A673 (cell line): ENCODE data around the gene KRTAP5-10. TPM values are rescaled to one million over a fixed set of nuclear protein-coding genes. Genes with fewer than 3 reads are reported as not detected.
"Not testable (repeated sequence)": the region's sequence is repeated elsewhere in the genome, so short reads cannot be mapped to it uniquely, and the experiment has no call there.

Experiments
- BruUV-seq: library from RNA; stranded (reverse); fragments of 400-500 nt; replicated peaks from 2 replicates; lab custom pipeline; 2021; lab: Mats Ljungman, UMichigan
- CTCF ChIA-PET: fragments of 300-600 bp; sonication (Branson Sonifier 250); formaldehyde crosslinking; loops from one replicate; lab custom pipeline; 2022; ENCODE audit warnings: antibody characterized with exemption; lab: Charles Lee
- POLR2A ChIA-PET: fragments of 300-600 bp; sonication (Branson Sonifier 250); formaldehyde crosslinking; loops from one replicate; lab custom pipeline; 2022; ENCODE audit warnings: antibody characterized with exemption; ENCODE audit not compliant: low non-redundant PET; lab: Charles Lee
- DNase-seq: peaks from one replicate; pipeline ENCODE4 v3.0.0-alpha.2; 2015; ENCODE audit warnings: low spot score
- H3K27ac ChIP-seq: fragments of 200-600 bp; sonication (generic); 2 replicates; pipeline ENCODE4 v1.5.1; 2016; ENCODE audit warnings: mixed run types, low read depth, mild to moderate bottlenecking, mixed read lengths, antibody characterized with exemption, low read length; ENCODE audit not compliant: poor library complexity, severe bottlenecking
- H3K27me3 ChIP-seq: fragments of 200-600 bp; sonication (generic); replicated peaks from 2 replicates; pipeline ENCODE4 v1.6.1; 2017; ENCODE audit warnings: mixed run types, low read depth, mild to moderate bottlenecking, mixed read lengths, antibody characterized with exemption, low read length; ENCODE audit not compliant: insufficient read depth, poor library complexity
- H3K36me3 ChIP-seq: fragments of 200-600 bp; sonication (generic); 2 replicates; pipeline ENCODE4 v1.6.1; 2016; ENCODE audit warnings: mixed run types, mild to moderate bottlenecking, mixed read lengths, antibody characterized with exemption, low read length; ENCODE audit not compliant: insufficient read depth, poor library complexity, severe bottlenecking
- H3K4me1 ChIP-seq: fragments of 200-600 bp; sonication (generic); 2 replicates; pipeline ENCODE4 v1.6.1; 2017; ENCODE audit warnings: mixed run types, mild to moderate bottlenecking, mixed read lengths, antibody characterized with exemption, low read length; ENCODE audit not compliant: insufficient read depth, poor library complexity, severe bottlenecking
- H3K4me3 ChIP-seq: fragments of 200-600 bp; sonication (generic); 2 replicates; pipeline ENCODE4 v1.5.1; 2016; ENCODE audit warnings: low read depth, mixed run types, mild to moderate bottlenecking, mixed read lengths, low read length; ENCODE audit not compliant: poor library complexity, severe bottlenecking
- H3K9me3 ChIP-seq: fragments of 200-600 bp; sonication (generic); 2 replicates; pipeline ENCODE4 v1.6.1; 2016; ENCODE audit warnings: mixed run types, low read depth, mild to moderate bottlenecking, mixed read lengths, antibody characterized with exemption, low read length; ENCODE audit not compliant: poor library complexity, severe bottlenecking
- EZH2 ChIP-seq: fragments of 200-600 bp; sonication (generic); IDR thresholded peaks from 2 replicates; pipeline ENCODE4 v1.6.1; 2017; ENCODE audit warnings: borderline replicate concordance, low read depth, mild to moderate bottlenecking, mixed read lengths, antibody characterized with exemption, low read length; ENCODE audit not compliant: poor library complexity, severe bottlenecking
- intact Hi-C: fragments of 100-400 bp; cut with micrococcal nuclease; formaldehyde crosslinking; loops from one replicate; pipeline ENCODE4 v1.10.0; 2022; ENCODE audit not compliant: unreplicated experiment
- total RNA-seq: library from RNA; stranded (reverse); gene quantifications from 2 replicates; pipeline ENCODE4 v1.2.3, GENCODE V29; 2021
- TF ChIP-seq, protein P1 (sequence below): fragments of 300-800, 200-600 bp; sonication (generic); conservative IDR thresholded peaks from 2 replicates; pipeline ENCODE4 v1.5.1; 2017; ENCODE audit warnings: low read depth, mild to moderate bottlenecking, antibody characterized with exemption, low read length, moderate library complexity, mixed read lengths

KRTAP5-10 gene
- total RNA-seq, 1 experiment from 2014 or later, result not detected

DNA sequence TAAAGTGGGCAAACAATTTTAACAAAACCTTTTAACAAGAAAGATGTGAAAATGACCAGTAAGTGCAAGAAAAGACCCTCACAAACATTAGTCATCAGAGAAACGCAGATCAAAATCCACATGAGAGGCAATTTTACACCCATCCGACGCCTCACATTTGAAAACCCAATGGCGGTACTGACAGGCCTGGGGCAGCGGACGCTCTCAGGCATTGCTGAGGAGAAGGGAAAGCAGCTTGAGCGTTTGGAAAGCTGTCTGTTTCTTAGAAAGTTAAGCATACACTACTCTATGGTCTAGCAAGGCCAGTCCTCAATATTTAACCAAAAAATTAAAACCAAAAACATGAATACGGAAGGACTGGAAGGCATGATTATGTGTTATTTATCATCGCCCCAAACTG is 29.5 kb upstream of the KRTAP5-10 start:
- intact Hi-C loops, result no loop called here
- Histone ChIP-seq H3K27ac (no peak overlapping the region), H3K36me3 (no peaks in the 10 kb centered on the region), H3K27me3 (no peaks in the 10 kb centered on the region), H3K9me3 (no peaks in the 10 kb centered on the region), H3K4me1 (no peaks in the 10 kb centered on the region), H3K4me3 (no peak overlapping the region)
- ChIA-PET CTCF (no interaction called here), POLR2A (no interaction called here)
- no peak for DNase-seq
- TF ChIP-seq, protein P1, sequence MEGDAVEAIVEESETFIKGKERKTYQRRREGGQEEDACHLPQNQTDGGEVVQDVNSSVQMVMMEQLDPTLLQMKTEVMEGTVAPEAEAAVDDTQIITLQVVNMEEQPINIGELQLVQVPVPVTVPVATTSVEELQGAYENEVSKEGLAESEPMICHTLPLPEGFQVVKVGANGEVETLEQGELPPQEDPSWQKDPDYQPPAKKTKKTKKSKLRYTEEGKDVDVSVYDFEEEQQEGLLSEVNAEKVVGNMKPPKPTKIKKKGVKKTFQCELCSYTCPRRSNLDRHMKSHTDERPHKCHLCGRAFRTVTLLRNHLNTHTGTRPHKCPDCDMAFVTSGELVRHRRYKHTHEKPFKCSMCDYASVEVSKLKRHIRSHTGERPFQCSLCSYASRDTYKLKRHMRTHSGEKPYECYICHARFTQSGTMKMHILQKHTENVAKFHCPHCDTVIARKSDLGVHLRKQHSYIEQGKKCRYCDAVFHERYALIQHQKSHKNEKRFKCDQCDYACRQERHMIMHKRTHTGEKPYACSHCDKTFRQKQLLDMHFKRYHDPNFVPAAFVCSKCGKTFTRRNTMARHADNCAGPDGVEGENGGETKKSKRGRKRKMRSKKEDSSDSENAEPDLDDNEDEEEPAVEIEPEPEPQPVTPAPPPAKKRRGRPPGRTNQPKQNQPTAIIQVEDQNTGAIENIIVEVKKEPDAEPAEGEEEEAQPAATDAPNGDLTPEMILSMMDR, result no peak
- TF ChIP-seq EZH2, result no peak
- no TSS peak for BruUV-seq

DNA sequence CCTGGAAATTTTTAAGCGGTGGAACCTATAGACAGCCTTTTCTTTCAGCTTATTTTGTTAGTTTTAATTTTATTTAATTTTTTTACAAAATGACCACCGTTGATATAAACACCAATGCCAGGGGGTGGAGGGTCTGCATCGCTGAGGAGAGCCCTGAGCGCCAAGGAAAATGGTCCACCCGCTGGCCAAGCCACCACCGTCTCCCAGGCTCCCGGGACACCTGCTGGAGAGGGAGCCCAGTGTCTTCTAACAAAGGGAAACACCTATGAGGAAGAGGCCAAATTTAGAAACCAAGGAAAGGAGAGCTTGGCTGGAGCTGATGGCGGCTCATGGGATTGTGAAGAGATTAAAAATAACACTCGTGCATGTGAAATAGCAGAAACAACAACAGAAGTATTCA is 27.8 kb upstream of the KRTAP5-10 start:
- no TSS peak for BruUV-seq
- no peak overlapping the region for H3K4me3 ChIP-seq
- DNase-seq, result no peak
- intact Hi-C loops, result no loop called here
- H3K36me3 ChIP-seq, result no peaks in the 10 kb centered on the region
- H3K4me1 ChIP-seq, result no peaks in the 10 kb centered on the region
- H3K27me3 ChIP-seq, result no peaks in the 10 kb centered on the region
- H3K9me3 ChIP-seq, result no peaks in the 10 kb centered on the region
- TF ChIP-seq EZH2, result no peak
- TF ChIP-seq, protein P1, result no peak
- CTCF ChIA-PET, result no interaction called here
- POLR2A ChIA-PET, result no interaction called here
- H3K27ac ChIP-seq, result no peak overlapping the region

- CTCF ChIA-PET, H3K9me3 ChIP-seq, BruUV-seq, intact Hi-C loops, H3K36me3 ChIP-seq, H3K27ac ChIP-seq, H3K27me3 ChIP-seq, DNase-seq, H3K4me3 ChIP-seq, H3K4me1 ChIP-seq, POLR2A ChIA-PET: not testable (repeated sequence)
Observed at GRCh38 chr11:71537977-71538665, 27.2 kb upstream of the KRTAP5-10 start, which contains the start of gene KRTAP5-8. Gene KRTAP5-8 (plus strand): TSS chr11:71538025. CDS start chr11:71538056, 31 bp downstream.

DNA sequence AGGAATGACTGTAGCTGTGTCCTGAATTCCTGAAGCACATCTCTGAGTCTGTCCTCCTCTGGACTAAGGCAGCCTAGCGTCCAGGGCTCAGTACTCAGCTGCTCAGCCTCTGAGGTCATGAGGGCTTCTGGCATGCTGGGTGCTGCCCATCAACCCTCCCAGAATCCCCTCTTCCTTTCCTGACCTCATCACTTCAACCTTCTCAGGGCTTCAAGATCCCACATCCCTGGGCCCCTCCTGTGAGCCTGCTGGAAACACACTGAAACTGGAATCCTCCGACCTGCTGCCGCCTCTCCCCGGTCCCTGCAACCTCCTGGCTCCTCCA is 26.7 kb upstream of the KRTAP5-10 start:
- Histone ChIP-seq H3K9me3 (no peaks in the 10 kb centered on the region), H3K4me3 (no peak overlapping the region), H3K36me3 (no peaks in the 10 kb centered on the region), H3K27me3 (no peaks in the 10 kb centered on the region), H3K4me1 (no peaks in the 10 kb centered on the region), H3K27ac (no peak overlapping the region)
- intact Hi-C loops, result no loop called here
- no peak for DNase-seq
- ChIA-PET CTCF (no interaction called here), POLR2A (no interaction called here)
- BruUV-seq, result no TSS peak
- TF ChIP-seq, protein P1, result no peak
- TF ChIP-seq EZH2, result no peak
